Epithelial cell of proximal tubule (primary cell): ENCODE measurements around the gene DNAH11. TPM values are rescaled to one million over a fixed set of nuclear protein-coding genes. Genes with fewer than 3 reads are reported as not detected.

Source experiments
- DNase-seq: peaks from one replicate; pipeline ENCODE4 v3.0.0-alpha.2; 2011; ENCODE audit warnings: low read depth
- H3K4me3 ChIP-seq: 2 replicates; pipeline ENCODE4 v1.5.1; 2011; ENCODE audit warnings: low read depth, mild to moderate bottlenecking, low read length
- total RNA-seq: library from RNA; depleted of rRNA; stranded (reverse); fragments of >200 nt; gene quantifications from 2 replicates; pipeline ENCODE4 v1.2.3, GENCODE V29; 2015
- TF ChIP-seq, protein P1 (sequence below): conservative IDR thresholded peaks from 2 replicates; pipeline ENCODE4 v1.5.1; 2012; ENCODE audit warnings: low read depth, mild to moderate bottlenecking, low read length

The DNAH11 gene
- total RNA-seq, 1 donor from 2014 or later: 2.8 TPM

DNA sequence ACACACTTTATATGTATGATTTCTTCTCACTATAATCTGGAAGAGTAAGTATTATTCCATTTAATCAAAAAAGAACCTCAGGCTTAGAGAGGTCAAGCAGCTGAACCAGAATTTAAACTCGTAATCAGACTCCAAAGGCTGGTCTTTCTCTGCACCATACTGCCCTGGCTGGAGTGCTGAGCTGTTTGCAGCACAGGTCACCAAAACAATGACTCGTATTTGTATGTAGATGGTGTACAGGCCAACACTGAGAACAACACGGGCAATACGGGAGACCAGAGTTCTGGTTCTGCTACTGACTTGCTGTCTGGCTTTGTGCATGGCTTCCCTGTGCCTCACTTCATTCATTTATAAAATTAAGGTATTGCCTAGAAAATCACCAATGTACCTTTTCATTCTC, 344.9 kb downstream of the DNAH11 start:
- TF ChIP-seq, protein P1, sequence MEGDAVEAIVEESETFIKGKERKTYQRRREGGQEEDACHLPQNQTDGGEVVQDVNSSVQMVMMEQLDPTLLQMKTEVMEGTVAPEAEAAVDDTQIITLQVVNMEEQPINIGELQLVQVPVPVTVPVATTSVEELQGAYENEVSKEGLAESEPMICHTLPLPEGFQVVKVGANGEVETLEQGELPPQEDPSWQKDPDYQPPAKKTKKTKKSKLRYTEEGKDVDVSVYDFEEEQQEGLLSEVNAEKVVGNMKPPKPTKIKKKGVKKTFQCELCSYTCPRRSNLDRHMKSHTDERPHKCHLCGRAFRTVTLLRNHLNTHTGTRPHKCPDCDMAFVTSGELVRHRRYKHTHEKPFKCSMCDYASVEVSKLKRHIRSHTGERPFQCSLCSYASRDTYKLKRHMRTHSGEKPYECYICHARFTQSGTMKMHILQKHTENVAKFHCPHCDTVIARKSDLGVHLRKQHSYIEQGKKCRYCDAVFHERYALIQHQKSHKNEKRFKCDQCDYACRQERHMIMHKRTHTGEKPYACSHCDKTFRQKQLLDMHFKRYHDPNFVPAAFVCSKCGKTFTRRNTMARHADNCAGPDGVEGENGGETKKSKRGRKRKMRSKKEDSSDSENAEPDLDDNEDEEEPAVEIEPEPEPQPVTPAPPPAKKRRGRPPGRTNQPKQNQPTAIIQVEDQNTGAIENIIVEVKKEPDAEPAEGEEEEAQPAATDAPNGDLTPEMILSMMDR: no peak
- DNase-seq: no peak
- no peak overlapping the region for H3K4me3 ChIP-seq

DNA sequence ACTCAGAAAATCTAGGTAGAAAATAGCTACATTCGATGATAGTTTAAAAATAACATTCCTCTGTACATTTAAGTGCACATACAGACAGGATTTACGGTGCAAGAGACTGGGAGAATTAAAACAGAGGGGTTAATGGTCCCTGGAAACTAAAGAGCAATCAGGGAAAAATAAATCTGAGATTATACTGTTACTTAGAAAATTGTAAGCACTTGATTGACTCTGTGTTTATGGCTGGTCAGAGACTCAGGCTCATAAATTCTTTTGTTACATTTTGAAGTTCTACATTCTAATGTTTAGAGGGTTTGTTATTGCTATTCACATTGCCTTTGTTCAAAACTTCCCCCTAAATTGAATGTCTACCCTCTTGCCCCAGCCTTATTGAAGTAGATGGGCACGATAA, 348.5 kb downstream of the DNAH11 start:
- no peak for DNase-seq
- H3K4me3 ChIP-seq: no peak overlapping the region
- TF ChIP-seq, protein P1: no peak

DNA sequence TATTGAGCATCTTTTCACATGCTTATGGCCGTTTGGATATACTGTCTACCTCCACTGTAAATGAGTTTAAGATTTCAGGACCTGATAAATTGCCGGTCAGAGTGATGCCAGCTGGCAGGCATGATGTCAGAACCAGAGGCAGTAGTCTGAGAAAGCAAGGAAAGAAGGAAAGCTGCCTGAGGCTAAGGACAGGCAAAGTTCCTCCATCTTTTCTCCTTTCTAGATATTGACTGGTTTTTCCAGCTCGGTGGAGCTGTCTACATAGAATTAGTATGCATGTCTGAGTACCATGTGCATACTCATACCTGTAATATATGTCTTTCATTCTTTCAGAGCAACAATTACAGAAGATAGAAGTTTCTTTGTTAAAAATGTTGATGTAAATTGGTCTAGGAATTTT, 350.6 kb downstream of the DNAH11 start:
- no peak overlapping the region for H3K4me3 ChIP-seq
- TF ChIP-seq, protein P1: no peak

DNA sequence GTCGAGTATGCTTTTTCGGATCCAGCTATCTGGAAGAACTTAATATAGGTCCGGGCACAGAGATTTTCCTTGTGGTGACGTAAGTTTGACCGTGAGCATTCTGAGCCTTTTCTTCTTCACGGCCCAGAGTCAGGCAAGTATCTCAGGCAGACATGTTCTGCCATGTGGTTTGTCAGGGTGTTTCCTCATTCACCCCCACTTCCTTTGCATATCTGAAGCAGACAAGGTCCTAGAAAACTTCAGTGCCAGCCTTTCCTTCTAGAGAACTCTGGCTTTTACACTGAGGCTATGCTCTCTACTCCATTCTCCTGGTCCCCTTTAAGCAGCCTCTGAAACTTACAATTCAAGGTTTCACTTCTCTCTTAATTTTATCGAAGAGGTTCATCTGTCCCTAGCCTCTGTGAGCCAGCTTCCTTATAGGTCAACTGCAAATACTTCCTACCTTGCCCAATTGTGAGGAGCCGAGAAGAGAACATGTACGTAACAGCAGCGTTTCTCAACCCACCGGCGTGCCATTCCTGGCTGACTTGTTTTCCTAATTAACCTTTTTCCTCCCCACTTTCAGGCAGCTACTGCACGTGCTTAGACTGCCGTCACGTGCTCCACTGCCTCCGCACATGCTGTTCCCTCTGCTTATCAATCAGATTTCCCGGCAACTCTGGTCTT, 355.6 kb downstream of the DNAH11 start:
- H3K4me3 ChIP-seq: no peak overlapping the region
- TF ChIP-seq, protein P1: no peak
- no peak for DNase-seq

More for the DNA sequence above, 350.6 kb downstream of the DNAH11 start:
- no peak for DNase-seq

DNA sequence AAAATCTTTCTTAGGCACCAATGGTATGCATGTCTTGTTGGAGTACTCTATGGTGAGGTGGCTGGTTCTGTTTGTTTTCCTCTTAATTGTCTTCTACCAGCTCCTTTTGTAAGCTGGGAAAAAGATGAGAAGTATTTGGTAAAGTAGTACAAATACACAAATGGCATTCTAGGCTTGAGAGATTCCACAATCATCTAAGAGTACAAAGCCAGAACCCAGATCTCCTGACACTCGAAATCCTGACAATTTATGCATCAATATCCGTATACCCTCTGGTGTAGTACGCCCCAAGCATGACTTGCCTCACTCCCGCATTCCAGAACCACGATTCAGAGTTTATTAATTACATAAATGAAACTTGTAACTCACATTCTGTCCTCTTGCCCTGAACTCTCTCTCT, 359.4 kb downstream of the DNAH11 start:
- H3K4me3 ChIP-seq: no peak overlapping the region
- TF ChIP-seq, protein P1: no peak
- no peak for DNase-seq

DNA sequence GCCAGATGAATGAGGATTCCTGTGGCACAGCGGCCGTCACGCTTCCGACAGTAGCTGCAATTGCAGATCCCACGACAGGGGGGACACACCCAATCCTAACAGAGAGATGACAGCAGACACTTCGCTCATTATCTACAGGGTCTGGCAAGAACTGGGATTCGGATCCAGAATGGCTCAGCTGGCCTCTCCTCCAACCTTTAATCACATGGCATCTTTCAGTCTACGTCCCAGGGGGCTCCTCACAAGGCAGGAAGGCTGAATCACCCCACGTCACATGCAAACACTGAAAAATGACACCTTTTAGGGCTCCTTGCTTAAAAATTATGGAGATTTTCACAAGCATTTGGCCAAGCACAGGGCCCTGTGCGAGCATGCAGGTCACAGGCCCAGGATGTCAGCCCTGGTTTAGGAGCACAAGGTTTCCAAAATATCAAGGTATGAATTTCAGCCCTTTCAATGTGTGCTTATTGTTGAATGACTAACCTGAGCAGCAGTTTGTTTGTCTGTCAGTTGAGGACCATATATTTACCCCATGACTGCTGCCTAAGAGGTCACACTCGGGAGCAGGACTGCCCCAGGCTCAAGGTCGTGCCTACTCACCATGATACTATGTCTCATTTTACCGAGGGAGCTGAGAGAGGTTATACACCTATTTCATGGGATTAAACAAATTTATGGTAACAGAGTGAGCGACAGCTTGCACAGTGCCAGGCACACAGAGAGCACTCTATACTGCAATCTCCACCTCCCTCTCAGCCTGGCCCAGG, 360.4 kb downstream of the DNAH11 start:
- TF ChIP-seq, protein P1: no peak
- DNase-seq: no peak

More for the DNA sequence above, 360.4 kb downstream of the DNAH11 start:
- H3K4me3 ChIP-seq: no peak overlapping the region
